ENCODE measurements around the gene DDX42. TPM values are rescaled to one million over a fixed set of nuclear protein-coding genes. Genes with fewer than 3 reads are reported as not detected.

DDX42 gene
- total and polyA plus RNA-seq, 9 of the 15 experiments (the other 6 are each of a cell fraction or from before 2014, with no cell fraction given), result 16.5 to 149 (median 87.6) TPM

GRCh38 chr17:63830278-63830677 lies 56.3 kb downstream of the DDX42 start:
- Histone ChIP-seq H3K79me2 (ENCODE audit: control insufficient read depth, insufficient read depth, low read length) (peaks cover 48% of the 10 kb centered on the region), H3K4me1 (replicated peaks in 1 of 2; ENCODE audit: control insufficient read depth in 2 of 2, insufficient read depth in 2 of 2, low read length in 2 of 2) (peaks cover 8 to 16% of the 10 kb centered on the region in 2 experiments; a peak in 3 of 5 replicates), H3K9ac (ENCODE audit: insufficient read depth in 1 of 2, low read depth in 2 of 2, low read length in 2 of 2) (no peak overlapping the region), H3K36me3 (ENCODE audit: control insufficient read depth, insufficient read depth, low read length) (peaks cover 80% of the 10 kb centered on the region), H3K9me3 (replicated peaks; ENCODE audit: control insufficient read depth, insufficient read depth, low read depth, low read length) (no peaks in the 10 kb centered on the region), H3K4me2 (ENCODE audit: insufficient read depth, low read length) (no peak overlapping the region), H3K27ac (ENCODE audit: extremely low read depth, low read depth, low read length) (no peak overlapping the region), H4K20me1 (replicated peaks; ENCODE audit: control insufficient read depth, insufficient read depth, low read length) (no peaks in the 10 kb centered on the region), H3K4me3 (no peak overlapping the region), H3K9me1 (ENCODE audit: control insufficient read depth, insufficient read depth, low read length) (no peaks in the 10 kb centered on the region), H2AFZ (ENCODE audit: low read depth, low read length) (no peak overlapping the region), H3K27me3 (ENCODE audit: control insufficient read depth in 2 of 2, insufficient read depth in 2 of 2, low read length in 2 of 2) (no peaks in the 10 kb centered on the region)
- no peak for DNase-seq (ENCODE audit: extremely low read depth in 1 of 4, low spot score in 3 of 4)
- intact Hi-C loops (cut with micrococcal nuclease) (loop anchor here (10.0 kb wide), 1 partner anchor 135 kb away; no protein-coding TSS in a partner anchor), in situ Hi-C loops (cut with MboI) (loop anchor here (25.0 kb wide), 1 partner anchor 393 kb away; the partner anchor contains the start of gene CYB561)
- ATAC-seq, result no peak
- no peak for TF ChIP-seq ZNF277 (CRISPR knock-in tag; IDR thresholded peaks at IDR 0.05; ENCODE audit: borderline replicate concordance)
- TF ChIP-seq POLR2A (conservative IDR thresholded peaks at IDR 0.05), result 0 out of 2 replicates have a peak, but pooled peaks have one; percentile 48
- ChIA-PET CTCF (ENCODE audit: low intra/inter-chr PET ratio) (no interaction called here), POLR2A (interaction anchor here (1.0 to 4.6 kb wide), 6 partner anchors 11 to 132 kb away, joined by 3 to 66 read pairs (median 12); partner anchors contain the start of genes CCDC47, DDX42 and SMARCD2)
- FAIRE-seq, result no peak
- no TSS peak for BruUV-seq (replicated peaks)
- WGBS (ENCODE audit: insufficient coverage, low coverage, missing lambda C conversion rate), result 98% methylated on average over 5 of the region's 5 CpGs

GRCh38 chr17:63830904-63831491 lies 57.0 kb downstream of the DDX42 start:
- Histone ChIP-seq H3K36me3 (ENCODE audit: control insufficient read depth, insufficient read depth, low read length) (peaks cover 80% of the 10 kb centered on the region), H3K4me3 (no peak overlapping the region), H3K9ac (ENCODE audit: insufficient read depth in 1 of 2, low read depth in 2 of 2, low read length in 2 of 2) (no peak overlapping the region), H3K4me1 (replicated peaks in 1 of 2; ENCODE audit: control insufficient read depth in 2 of 2, insufficient read depth in 2 of 2, low read length in 2 of 2) (peaks cover 9 to 13% of the 10 kb centered on the region in 2 experiments; a peak in 3 of 5 replicates), H3K27me3 (ENCODE audit: control insufficient read depth in 2 of 2, insufficient read depth in 2 of 2, low read length in 2 of 2) (no peaks in the 10 kb centered on the region), H3K27ac (ENCODE audit: extremely low read depth, low read depth, low read length) (no peak overlapping the region), H3K79me2 (ENCODE audit: control insufficient read depth, insufficient read depth, low read length) (peaks cover 43% of the 10 kb centered on the region), H3K9me1 (ENCODE audit: control insufficient read depth, insufficient read depth, low read length) (no peaks in the 10 kb centered on the region), H2AFZ (ENCODE audit: low read depth, low read length) (no peak overlapping the region), H3K9me3 (replicated peaks; ENCODE audit: control insufficient read depth, insufficient read depth, low read depth, low read length) (no peaks in the 10 kb centered on the region), H3K4me2 (ENCODE audit: insufficient read depth, low read length) (no peak overlapping the region), H4K20me1 (replicated peaks; ENCODE audit: control insufficient read depth, insufficient read depth, low read length) (no peaks in the 10 kb centered on the region)
- BruUV-seq (replicated peaks), result no TSS peak
- intact Hi-C loops (cut with micrococcal nuclease) (loop anchor here (10.0 kb wide), 1 partner anchor 136 kb away; no protein-coding TSS in a partner anchor), in situ Hi-C loops (cut with MboI) (loop anchor here (25.0 kb wide), 1 partner anchor 394 kb away; the partner anchor contains the start of gene CYB561)
- POLR2A ChIA-PET, result interaction anchor here (0.5 to 4.6 kb wide), 8 partner anchors 10 to 1731 kb away, joined by 3 to 66 read pairs (median 5); partner anchors contain the start of genes CCDC47, DDX42 and SMARCD2
- CTCF ChIA-PET (ENCODE audit: low intra/inter-chr PET ratio), result no interaction called here
- FAIRE-seq (no peak), DNase-seq (ENCODE audit: extremely low read depth in 1 of 4, low spot score in 3 of 4) (no peak), ATAC-seq (no peak)
- 93% methylated on average over 13 of the region's 15 CpGs for WGBS (ENCODE audit: insufficient coverage, low coverage, missing lambda C conversion rate)
- TF ChIP-seq RBFOX2 (IDR thresholded peaks at IDR 0.05; ENCODE audit: low read depth, low read length) (peak; percentile 57), ZBTB8A (IDR thresholded peaks at IDR 0.05; ENCODE audit: partially characterized antibody) (no peak)
